IMR-90 (cell line): ENCODE measurements around the gene CABP2. TPM values are rescaled to one million over a fixed set of nuclear protein-coding genes. Genes with fewer than 3 reads are reported as not detected.
"Not testable (repeated sequence)": the region's sequence is repeated elsewhere in the genome, so short reads cannot be mapped to it uniquely, and the experiment has no call there.

ENCODE experiments used
- ATAC-seq: fragments of 200-7000 bp; cut with Tn5 transposase; 2 replicates; pipeline ENCODE4 v1.9.1; 2020; ENCODE audit warnings: low read depth, mild to moderate bottlenecking, moderate library complexity
- BruUV-seq: library from RNA; stranded (reverse); fragments of 400-500 nt; replicated peaks from 2 replicates; lab custom pipeline; 2021; lab: Mats Ljungman, UMichigan
- CTCF ChIA-PET: fragments of 300-600 bp; formaldehyde crosslinking; extraction: SDS; loops from one replicate; lab custom pipeline; 2021; ENCODE audit warnings: antibody characterized with exemption; lab: Yijun Ruan, JAX
- POLR2A ChIA-PET: fragments of 300-600 bp; sonication (Branson Sonifier 250); formaldehyde crosslinking; loops from one replicate; lab custom pipeline; 2022; ENCODE audit warnings: antibody characterized with exemption; ENCODE audit not compliant: unreplicated experiment; lab: Charles Lee
- DNase-seq: peaks from one replicate; pipeline ENCODE4 v3.0.0; 2013
- H2AFZ ChIP-seq: replicated peaks from 2 replicates; pipeline ENCODE3; 2013; ENCODE audit warnings: low read length, mild to moderate bottlenecking; ENCODE audit not compliant: poor library complexity
- H2AK5ac ChIP-seq: 2 replicates; pipeline ENCODE4 v1.6.1; 2013; ENCODE audit warnings: low read depth, low read length, inconsistent platforms
- H2AK9ac ChIP-seq: replicated peaks from 2 replicates; pipeline ENCODE3; 2013; ENCODE audit warnings: mild to moderate bottlenecking, low read depth, low read length, moderate library complexity; ENCODE audit not compliant: poor library complexity
- H2BK120ac ChIP-seq: 2 replicates; pipeline ENCODE4 v1.6.1; 2013; ENCODE audit warnings: low read depth, low read length, inconsistent platforms
- H2BK15ac ChIP-seq: 3 replicates; pipeline ENCODE4 v1.6.1; 2013; ENCODE audit warnings: low read depth, low read length, inconsistent platforms
- H2BK20ac ChIP-seq: 2 replicates; pipeline ENCODE4 v1.6.1; 2013; ENCODE audit warnings: low read depth, mild to moderate bottlenecking, inconsistent platforms, low read length, moderate library complexity
- H2BK5ac ChIP-seq: 2 replicates; pipeline ENCODE4 v1.6.1; 2013; ENCODE audit warnings: mild to moderate bottlenecking, low read depth, low read length, inconsistent platforms; ENCODE audit not compliant: poor library complexity, severe bottlenecking
- H3K14ac ChIP-seq: replicated peaks from 2 replicates; pipeline ENCODE4 v1.6.1; 2013; ENCODE audit warnings: low read depth, low read length, inconsistent platforms
- H3K18ac ChIP-seq: 2 replicates; pipeline ENCODE4 v1.6.1; 2013; ENCODE audit warnings: low read depth, low read length, control low read depth
- H3K23ac ChIP-seq: 2 replicates; pipeline ENCODE4 v1.6.1; 2013; ENCODE audit warnings: low read depth, low read length, inconsistent platforms
- H3K27ac ChIP-seq: 2 replicates; pipeline ENCODE4 v1.5.1; 2013; ENCODE audit warnings: mild to moderate bottlenecking, control low read depth, low read length; ENCODE audit not compliant: insufficient read depth
- H3K27me3 ChIP-seq: 2 replicates; pipeline ENCODE4 v1.6.1; 2013; ENCODE audit warnings: low read length; ENCODE audit not compliant: control insufficient read depth, insufficient read depth
- H3K36me3 ChIP-seq: 2 replicates; pipeline ENCODE4 v1.6.1; 2013; ENCODE audit warnings: low read length, mixed read lengths; ENCODE audit not compliant: control insufficient read depth, insufficient read depth
- H3K4ac ChIP-seq: 2 replicates; pipeline ENCODE4 v1.6.1; 2013; ENCODE audit warnings: low read depth, low read length, inconsistent platforms
- H3K4me1 ChIP-seq: 2 replicates; pipeline ENCODE4 v1.6.1; 2013; ENCODE audit warnings: low read length, mixed read lengths; ENCODE audit not compliant: control insufficient read depth, insufficient read depth
- H3K4me2 ChIP-seq: 2 replicates; pipeline ENCODE4 v1.6.1; 2013; ENCODE audit warnings: low read depth, mild to moderate bottlenecking, control low read depth, low read length, moderate library complexity
- H3K4me3 ChIP-seq: 2 replicates; pipeline ENCODE4 v1.5.1; 2013; ENCODE audit warnings: low read depth, mild to moderate bottlenecking, control low read depth, low read length, moderate library complexity; ENCODE audit not compliant: insufficient read depth
- H3K56ac ChIP-seq: 2 replicates; pipeline ENCODE4 v1.6.1; 2013; ENCODE audit warnings: low read length, inconsistent platforms; ENCODE audit not compliant: insufficient read depth; ENCODE audit errors: extremely low read depth
- H3K79me1 ChIP-seq, 2 experiments: 2 replicates each; pipeline ENCODE4 v1.6.1; 2013; ENCODE audit warnings: low read length in 2 of 2, inconsistent platforms in 1 of 2, low read depth in 1 of 2
- H3K9ac ChIP-seq: 2 replicates; pipeline ENCODE4 v1.6.1; 2013; ENCODE audit warnings: low read depth, low read length, control low read depth
- H3K9me1 ChIP-seq: 2 replicates; pipeline ENCODE4 v1.6.1; 2013; ENCODE audit warnings: low read length, inconsistent platforms; ENCODE audit not compliant: insufficient read depth
- H3K9me3 ChIP-seq: 2 replicates; pipeline ENCODE4 v1.6.1; 2013; ENCODE audit warnings: low read length; ENCODE audit not compliant: control insufficient read depth, insufficient read depth
- H4K20me1 ChIP-seq: 2 replicates; pipeline ENCODE4 v1.6.1; 2013; ENCODE audit warnings: low read length, inconsistent platforms; ENCODE audit not compliant: insufficient read depth
- H4K5ac ChIP-seq: 2 replicates; pipeline ENCODE4 v1.6.1; 2013; ENCODE audit warnings: mild to moderate bottlenecking, low read depth, low read length, control low read depth
- H4K8ac ChIP-seq, 2 experiments: 2 replicates each; pipeline ENCODE4 v1.6.1; 2013; ENCODE audit warnings: low read depth in 2 of 2, low read length in 2 of 2, control low read depth in 1 of 2, inconsistent platforms in 1 of 2
- H4K91ac ChIP-seq: 2 replicates; pipeline ENCODE4 v1.6.1; 2013; ENCODE audit warnings: low read depth, low read length, inconsistent platforms; ENCODE audit not compliant: insufficient read depth
- WGBS, 2 experiments: methylation state at CpG; one replicate each; pipeline versions ENCODE4 v1.1.5 to v1.1.7; 2013; ENCODE audit warnings: missing lambda C conversion rate in 2 of 2; ENCODE audit not compliant: insufficient read length in 1 of 2; ENCODE audit errors: extremely low coverage in 2 of 2; 5-methylcytosine and 5-hydroxymethylcytosine counted together
- dilution Hi-C: fragments of 300-500 bp; cut with HindIII; formaldehyde crosslinking; loops from one replicate; pipeline ENCODE4 v1.14.3; 2018; ENCODE audit warnings: low sequenced_read_pairs; ENCODE audit not compliant: unreplicated experiment
- in situ Hi-C: fragments of 300-500 bp; cut with MboI; formaldehyde crosslinking; loops from 3 replicates; pipeline ENCODE4 v1.14.3; 2019; ENCODE audit warnings: low sequenced_read_pairs, inconsistent platforms, mixed read lengths
- intact Hi-C: fragments of 100-400 bp; cut with micrococcal nuclease; formaldehyde crosslinking; loops from 2 replicates; pipeline ENCODE4 v1.10.0; 2022
- polyA plus RNA-seq, 3 experiments: library from polyadenylated mRNA; depleted of rRNA; stranded (reverse); fragments of >200 nt; gene quantifications; 2 replicates each; pipeline ENCODE4 v1.2.3, GENCODE V29; 2012; ENCODE audit warnings: low replicate concordance in 1 of 3
- total RNA-seq: library from RNA; depleted of rRNA; stranded (reverse); fragments of >200 nt; gene quantifications from 2 replicates; pipeline ENCODE4 v1.2.3, GENCODE V29; 2012

Gene CABP2
- total and polyA plus RNA-seq, 2 of the 4 experiments (the other 2 are of a cell fraction), result not detected

- POLR2A ChIA-PET, DNase-seq, H3K4ac ChIP-seq, H3K36me3 ChIP-seq, intact Hi-C loops, H3K23ac ChIP-seq, H3K4me2 ChIP-seq, H4K8ac ChIP-seq, H2BK15ac ChIP-seq, H3K27ac ChIP-seq, BruUV-seq, H3K56ac ChIP-seq, H3K4me3 ChIP-seq, H3K9me3 ChIP-seq, H2BK120ac ChIP-seq, H3K18ac ChIP-seq, H2AK5ac ChIP-seq, H4K91ac ChIP-seq, H2BK5ac ChIP-seq, H2AK9ac ChIP-seq, H3K4me1 ChIP-seq, in situ Hi-C loops, H3K14ac ChIP-seq, ATAC-seq, H3K79me1 ChIP-seq, H3K9me1 ChIP-seq, H2AFZ ChIP-seq, H3K9ac ChIP-seq, H2BK20ac ChIP-seq, H4K5ac ChIP-seq, dilution Hi-C loops, H4K20me1 ChIP-seq: not testable (repeated sequence)
- peaks cover 18% of the 10 kb centered on the region; the same call in 1 of the 2 replicates for H3K27me3 ChIP-seq
- CTCF ChIA-PET, result interaction anchor here (1.4 kb wide), 1 partner anchor 16 kb away, joined by 3 read pairs; no protein-coding TSS in a partner anchor
- no CpG with 5 or more reads among the region's 4 CpGs for WGBS, 2 experiments
These were observed 24.9 kb upstream of the CABP2 start for GRCh38 chr11:67548112-67548511.
